SK-N-SH treated with all-trans-retinoic acid at 6 μM for 48 hours (cell line): Measurements from ENCODE around the gene CD151.

Source experiments
- ATAC-seq: fragments of 200-7000 bp; cut with Tn5 transposase; 3 replicates; pipeline ENCODE4 v1.9.1; 2020; ENCODE audit warnings: mild to moderate bottlenecking, moderate library complexity
- ARNTL ChIP-seq: fragments of 450-650 bp; formaldehyde crosslinking; IDR thresholded peaks from 2 replicates; pipeline ENCODE4 v1.5.0; 2020; ENCODE audit warnings: low read depth, mild to moderate bottlenecking, moderate library complexity, borderline replicate concordance
- BACH2 ChIP-seq: fragments of 250-450 bp; sonication (Bioruptor Pico); IDR thresholded peaks from 2 replicates; pipeline ENCODE4 v1.9.0; 2021; ENCODE audit warnings: mild to moderate bottlenecking, borderline replicate concordance
- CREB5 ChIP-seq: fragments of 250-450 bp; sonication (Bioruptor Pico); IDR thresholded peaks from 2 replicates; pipeline ENCODE4 v1.5.1; 2020; ENCODE audit warnings: low read depth, mild to moderate bottlenecking, moderate library complexity
- CSDC2 ChIP-seq: fragments of 250-450 bp; sonication (Bioruptor Pico); IDR thresholded peaks from 2 replicates; pipeline ENCODE4 v1.5.0; 2020; ENCODE audit warnings: mild to moderate bottlenecking, moderate library complexity
- ESRRG ChIP-seq: fragments of 250-450 bp; sonication (Bioruptor Pico); IDR thresholded peaks from 2 replicates; pipeline ENCODE4 v1.6.1; 2021; ENCODE audit warnings: mild to moderate bottlenecking
- GLIS3 ChIP-seq: fragments of 250-450 bp; sonication (Bioruptor Pico); IDR thresholded peaks from 2 replicates; pipeline ENCODE4 v1.5.0; 2020; ENCODE audit warnings: mild to moderate bottlenecking, moderate library complexity
- ISL1 ChIP-seq: fragments of 250-450 bp; sonication (Bioruptor Pico); IDR thresholded peaks from 2 replicates; pipeline ENCODE4 v2.1.2; 2022; ENCODE audit warnings: mild to moderate bottlenecking, moderate library complexity
- OSR1 ChIP-seq: fragments of 250-450 bp; sonication (Bioruptor Pico); IDR thresholded peaks from 2 replicates; pipeline ENCODE4 v1.8.0; 2022; ENCODE audit warnings: moderate library complexity, mild to moderate bottlenecking, inconsistent platforms
- PATZ1 ChIP-seq: fragments of 250-450 bp; sonication (Bioruptor Pico); IDR thresholded peaks from 2 replicates; pipeline ENCODE4 v1.8.0; 2020; ENCODE audit warnings: mild to moderate bottlenecking, moderate library complexity, borderline replicate concordance
- POU6F1 ChIP-seq: fragments of 250-450 bp; sonication (Bioruptor Pico); IDR thresholded peaks from 2 replicates; pipeline ENCODE4 v1.8.0; 2021; ENCODE audit warnings: low read depth, mild to moderate bottlenecking, moderate library complexity, borderline replicate concordance
- PPARA ChIP-seq: fragments of 250-450 bp; sonication (Bioruptor Pico); IDR thresholded peaks from 2 replicates; pipeline ENCODE4 v1.5.0; 2020; ENCODE audit warnings: mild to moderate bottlenecking, borderline replicate concordance
- RARB ChIP-seq: fragments of 250-450 bp; sonication (Bioruptor Pico); IDR thresholded peaks from 2 replicates; pipeline ENCODE4 v1.8.0; 2021; ENCODE audit warnings: mild to moderate bottlenecking, moderate library complexity
- SNAI2 ChIP-seq: fragments of 250-450 bp; sonication (Bioruptor Pico); IDR thresholded peaks from 2 replicates; pipeline ENCODE4 v1.5.0; 2020; ENCODE audit warnings: mild to moderate bottlenecking, moderate library complexity
- TCF4 ChIP-seq: fragments of 250-450 bp; sonication (Bioruptor Pico); IDR thresholded peaks from 2 replicates; pipeline ENCODE4 v1.8.0; 2021; ENCODE audit warnings: mild to moderate bottlenecking, moderate library complexity, borderline replicate concordance
- TOX ChIP-seq: fragments of 250-450 bp; sonication (Bioruptor Pico); IDR thresholded peaks from 2 replicates; pipeline ENCODE4 v1.8.0; 2021; ENCODE audit warnings: mild to moderate bottlenecking, moderate library complexity, borderline replicate concordance
- TSHZ2 ChIP-seq: fragments of 250-450 bp; sonication (Bioruptor Pico); IDR thresholded peaks from 2 replicates; pipeline ENCODE4 v1.5.0; 2020; ENCODE audit warnings: mild to moderate bottlenecking, moderate library complexity
- ZC3H10 ChIP-seq: fragments of 250-450 bp; sonication (Bioruptor Pico); IDR thresholded peaks from 2 replicates; pipeline ENCODE4 v1.5.1; 2021; ENCODE audit warnings: mild to moderate bottlenecking, moderate library complexity
- ZFP3 ChIP-seq: fragments of 250-450 bp; sonication (Bioruptor Pico); IDR thresholded peaks from 2 replicates; pipeline ENCODE4 v1.5.0; 2020; ENCODE audit warnings: mild to moderate bottlenecking, moderate library complexity
- ZFP30 ChIP-seq: fragments of 450-650 bp; formaldehyde crosslinking; IDR thresholded peaks from 2 replicates; pipeline ENCODE4 v1.5.0; 2022; ENCODE audit warnings: mild to moderate bottlenecking, moderate library complexity
- ZNF565 ChIP-seq: fragments of 450-650 bp; formaldehyde crosslinking; conservative IDR thresholded peaks from 2 replicates; pipeline ENCODE4 v1.5.0; 2020; ENCODE audit warnings: low read depth, mild to moderate bottlenecking, moderate library complexity
- ZNF70 ChIP-seq: fragments of 450-650 bp; formaldehyde crosslinking; IDR thresholded peaks from 2 replicates; pipeline ENCODE4 v1.5.0; 2020; ENCODE audit warnings: mild to moderate bottlenecking, moderate library complexity
- ZNF8 ChIP-seq: fragments of 450-650 bp; formaldehyde crosslinking; IDR thresholded peaks from 2 replicates; pipeline ENCODE4 v1.5.0; 2020; ENCODE audit warnings: mild to moderate bottlenecking, moderate library complexity

The CD151 gene

GRCh38 chr11:801097-801780 lies 31.5 kb upstream of the CD151 start:
- ATAC-seq: no peak
- TF ChIP-seq ZNF565 (CRISPR knock-in tag) (no peak), TCF4 (CRISPR knock-in tag) (no peak), ZNF8 (CRISPR knock-in tag) (no peak), PPARA (CRISPR knock-in tag) (no peak), ZC3H10 (CRISPR knock-in tag) (no peak), ZFP30 (no peak), ARNTL (CRISPR knock-in tag) (no peak), CREB5 (CRISPR knock-in tag) (no peak), GLIS3 (CRISPR knock-in tag) (no peak), RARB (CRISPR knock-in tag) (no peak), BACH2 (no peak), SNAI2 (CRISPR knock-in tag) (no peak), ZFP3 (CRISPR knock-in tag) (no peak), OSR1 (no peak), ZNF70 (CRISPR knock-in tag) (no peak), ISL1 (CRISPR knock-in tag) (no peak), TSHZ2 (CRISPR knock-in tag) (no peak), POU6F1 (CRISPR knock-in tag) (no peak), ESRRG (CRISPR knock-in tag) (no peak)

GRCh38 chr11:802018-802617 lies 30.6 kb upstream of the CD151 start:
- ATAC-seq: no peak
- no peak for TF ChIP-seq RARB (CRISPR knock-in tag)
- TF ChIP-seq CREB5 (CRISPR knock-in tag): no peak
- TF ChIP-seq ZC3H10 (CRISPR knock-in tag): no peak
- TF ChIP-seq TOX (CRISPR knock-in tag): no peak

GRCh38 chr11:802693-803466 lies 29.9 kb upstream of the CD151 start:
- no peak for ATAC-seq
- no peak for TF ChIP-seq ZNF565 (CRISPR knock-in tag)
- TF ChIP-seq ARNTL (CRISPR knock-in tag): no peak
- TF ChIP-seq BACH2: no peak
- no peak for TF ChIP-seq TSHZ2 (CRISPR knock-in tag)
- no peak for TF ChIP-seq CSDC2
- TF ChIP-seq TCF4 (CRISPR knock-in tag): no peak
- no peak for TF ChIP-seq TOX (CRISPR knock-in tag)
- no peak for TF ChIP-seq PATZ1 (CRISPR knock-in tag)
- TF ChIP-seq PPARA (CRISPR knock-in tag): no peak
- no peak for TF ChIP-seq GLIS3 (CRISPR knock-in tag)
- TF ChIP-seq ZNF70 (CRISPR knock-in tag): no peak
- TF ChIP-seq OSR1: no peak
- no peak for TF ChIP-seq ISL1 (CRISPR knock-in tag)
- no peak for TF ChIP-seq ZC3H10 (CRISPR knock-in tag)
